Vagina (tissue), 2 donors: ENCODE results near the gene NFIB. TPM values are rescaled to one million over a fixed set of nuclear protein-coding genes. Genes with fewer than 3 reads are reported as not detected.

Experiments
- DNase-seq, 2 donors: peaks; one replicate each; pipeline ENCODE4 v3.0.0-alpha.2; 2017; ENCODE audit errors: extremely low spot score in 2 of 2
- H3K27ac ChIP-seq: fragments of 200-600 bp; sonication (generic); one replicate; pipeline ENCODE4 v1.5.1; 2019
- H3K27me3 ChIP-seq: fragments of 200-600 bp; sonication (generic); one replicate; pipeline ENCODE4 v1.5.1; 2019
- H3K36me3 ChIP-seq, 2 donors: fragments of 200-600 bp; sonication (generic); one replicate each; pipeline ENCODE4 v1.5.1; 2017 to 2019
- H3K4me1 ChIP-seq: fragments of 200-600 bp; sonication (generic); one replicate; pipeline ENCODE4 v1.5.1; 2019
- H3K4me3 ChIP-seq, 2 donors: fragments of 200-600 bp; sonication (generic); 1 replicate in 1 of 2; 2 replicates in 1 of 2; pipeline ENCODE4 v1.5.1; 2016 to 2019
- H3K9me3 ChIP-seq: fragments of 200-600 bp; sonication (generic); one replicate; pipeline ENCODE4 v1.5.1; 2019
- CTCF ChIP-seq, 3 experiments: fragments of 450-650 bp in 2 of 3; fragments of 200-600 bp in 1 of 3; sonication (generic) in 1 of 3; IDR thresholded peaks; one replicate each; pipeline ENCODE4 v1.5.1; 2017 to 2019; ENCODE audit warnings: antibody characterized with exemption in 3 of 3, mild to moderate bottlenecking in 2 of 3, moderate library complexity in 2 of 3
- POLR2A ChIP-seq, 2 donors: fragments of 450-650 bp; IDR thresholded peaks; one replicate each; pipeline ENCODE4 v1.6.1; 2017; ENCODE audit warnings: antibody characterized with exemption in 2 of 2, mild to moderate bottlenecking in 2 of 2, moderate library complexity in 2 of 2
- POLR2AphosphoS5 ChIP-seq, 2 donors: sonication (generic); formaldehyde crosslinking; IDR thresholded peaks; one replicate each; pipeline ENCODE4 v1.9.0; 2017; ENCODE audit warnings: antibody characterized with exemption in 2 of 2, mild to moderate bottlenecking in 2 of 2, low read depth in 1 of 2; ENCODE audit not compliant: insufficient read depth in 1 of 2
- intact Hi-C: fragments of 100-400 bp; cut with DNase I; formaldehyde crosslinking; loops from one replicate; pipeline ENCODE4 v1.15.1; 2023
- total RNA-seq: library from RNA; depleted of rRNA; stranded (reverse); fragments of >200 nt; gene quantifications from one replicate; pipeline ENCODE4 v1.2.3, GENCODE V29; 2016

NFIB gene
- total RNA-seq, 1 donor from 2014 or later, result 73.4 TPM

GRCh38 chr9:14180960-14181537 is 132.9 kb downstream of the NFIB start:
- TF ChIP-seq POLR2A (IDR thresholded peaks at IDR 0.05) (no peak), CTCF (IDR thresholded peaks at IDR 0.05) (no peak), POLR2AphosphoS5 (IDR thresholded peaks at IDR 0.05; ENCODE audit: insufficient read depth in 1 of 2, low read depth in 1 of 2) (no peak)
- no peaks in the 10 kb centered on the region for H3K27me3 ChIP-seq
- no peaks in the 10 kb centered on the region for H3K9me3 ChIP-seq
- intact Hi-C loops, result no loop called here
- peaks cover 41% of the 10 kb centered on the region for H3K4me1 ChIP-seq
- H3K27ac ChIP-seq, result peak overlapping the region; percentile 45
- DNase-seq, result no peak
- peak overlapping the region in 1 of 2 donors; percentile 0 for H3K4me3 ChIP-seq
- no peaks in the 10 kb centered on the region for H3K36me3 ChIP-seq

DNA sequence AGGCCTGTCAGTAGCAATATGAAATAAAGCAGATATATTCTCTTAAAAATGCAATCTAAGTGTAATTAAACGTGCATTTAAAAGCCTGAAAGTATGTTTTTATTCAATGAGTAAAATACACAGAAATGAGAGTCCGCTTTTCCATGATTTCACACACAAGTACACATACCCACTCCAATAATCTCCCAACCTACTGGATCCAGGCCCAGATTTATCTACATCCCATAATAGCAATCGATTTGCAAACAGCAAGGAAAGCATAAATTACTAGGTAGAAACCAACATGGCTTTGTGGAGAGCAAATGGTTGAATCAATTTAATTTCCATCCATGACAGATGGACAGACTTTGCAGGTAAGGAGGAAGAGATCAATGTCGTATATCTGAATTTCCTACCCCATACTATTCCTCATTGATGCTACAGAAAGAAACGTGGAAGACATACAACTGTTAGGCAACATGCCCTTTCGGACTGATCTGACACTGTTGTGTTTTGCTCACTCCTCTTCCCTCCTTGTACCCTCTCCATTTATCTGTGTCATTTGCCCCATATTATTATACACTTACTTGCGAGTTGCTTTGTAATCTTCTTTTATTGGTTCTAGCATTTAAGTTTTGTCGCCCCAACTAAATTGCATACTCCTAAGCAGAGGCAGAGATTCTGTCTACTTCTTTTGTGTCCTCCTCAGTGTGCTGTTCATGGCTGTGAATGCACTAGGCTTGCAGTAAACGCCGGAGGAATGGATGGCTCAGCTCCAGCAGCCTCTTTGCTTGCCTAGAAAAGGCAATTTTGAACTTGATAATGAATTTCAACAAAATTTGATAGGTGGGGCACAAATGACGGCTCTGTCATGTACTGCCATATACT is 133.6 kb downstream of the NFIB start:
- Histone ChIP-seq H3K9me3 (no peaks in the 10 kb centered on the region), H3K27ac (peak overlapping the region; percentile 45), H3K36me3 (no peaks in the 10 kb centered on the region), H3K4me1 (peaks cover 41% of the 10 kb centered on the region), H3K27me3 (no peaks in the 10 kb centered on the region), H3K4me3 (no peak overlapping the region)
- TF ChIP-seq CTCF (IDR thresholded peaks at IDR 0.05) (no peak), POLR2A (IDR thresholded peaks at IDR 0.05) (no peak), POLR2AphosphoS5 (IDR thresholded peaks at IDR 0.05; ENCODE audit: insufficient read depth in 1 of 2, low read depth in 1 of 2) (no peak)
- intact Hi-C loops, result no loop called here
- DNase-seq, result no peak

DNA sequence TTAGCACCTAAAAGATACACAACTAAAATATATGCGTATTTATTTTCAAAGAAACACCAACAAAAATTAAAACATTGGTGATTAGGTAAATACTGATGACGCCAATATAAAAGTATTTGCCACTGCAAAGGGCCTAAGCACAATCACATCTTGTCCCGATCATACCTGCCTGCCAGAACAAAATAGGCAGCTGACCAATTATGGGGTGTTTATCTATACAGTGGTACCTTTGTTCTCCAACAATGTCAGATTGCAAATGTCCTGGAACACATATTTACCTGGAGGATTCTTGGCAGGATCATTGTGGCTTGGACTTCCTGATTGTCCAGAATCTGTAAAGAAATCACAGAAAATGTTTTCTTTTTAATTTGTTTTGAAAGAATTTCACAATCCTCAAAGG is 134.5 kb downstream of the NFIB start:
- Histone ChIP-seq H3K4me1 (peaks cover 41% of the 10 kb centered on the region), H3K36me3 (no peaks in the 10 kb centered on the region), H3K4me3 (no peak overlapping the region), H3K27me3 (no peaks in the 10 kb centered on the region), H3K9me3 (no peaks in the 10 kb centered on the region), H3K27ac (no peak overlapping the region)
- DNase-seq, result no peak
- TF ChIP-seq POLR2A (IDR thresholded peaks at IDR 0.05) (no peak), CTCF (IDR thresholded peaks at IDR 0.05) (no peak), POLR2AphosphoS5 (IDR thresholded peaks at IDR 0.05; ENCODE audit: insufficient read depth in 1 of 2, low read depth in 1 of 2) (no peak)
- intact Hi-C loops, result no loop called here

GRCh38 chr9:14175778-14176177 is 138.2 kb downstream of the NFIB start:
- Histone ChIP-seq H3K27me3 (no peaks in the 10 kb centered on the region), H3K4me1 (peaks cover 24% of the 10 kb centered on the region), H3K9me3 (no peaks in the 10 kb centered on the region), H3K4me3 (no peak overlapping the region), H3K27ac (no peak overlapping the region), H3K36me3 (no peaks in the 10 kb centered on the region)
- DNase-seq, result no peak
- intact Hi-C loops, result no loop called here
- TF ChIP-seq POLR2AphosphoS5 (IDR thresholded peaks at IDR 0.05; ENCODE audit: insufficient read depth in 1 of 2, low read depth in 1 of 2), result no peak
- no peak for TF ChIP-seq POLR2A (IDR thresholded peaks at IDR 0.05)
- TF ChIP-seq CTCF (IDR thresholded peaks at IDR 0.05), result no peak

DNA sequence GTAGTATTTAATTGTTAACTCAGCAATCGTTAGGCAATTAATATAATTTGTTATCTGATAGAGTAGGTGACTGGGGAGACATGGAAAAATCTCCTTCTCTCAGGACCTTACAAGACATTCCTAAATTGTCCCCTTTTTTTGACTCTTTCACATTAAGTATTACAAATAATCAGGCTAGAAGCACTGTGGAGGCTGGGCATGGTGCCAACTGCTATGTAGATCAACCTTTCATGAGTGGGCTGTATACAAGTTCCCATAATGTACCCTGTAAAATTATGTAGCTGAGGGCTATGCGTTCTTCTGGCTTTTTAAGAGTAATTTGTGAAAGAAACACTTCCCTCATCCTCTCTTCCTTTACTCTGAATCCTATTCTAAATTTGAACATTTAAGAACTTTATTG is 140.2 kb downstream of the NFIB start:
- DNase-seq, result no peak
- no peak overlapping the region for H3K27ac ChIP-seq
- H3K9me3 ChIP-seq, result no peaks in the 10 kb centered on the region
- no peaks in the 10 kb centered on the region for H3K36me3 ChIP-seq
- H3K4me3 ChIP-seq, result no peak overlapping the region
- TF ChIP-seq CTCF (IDR thresholded peaks at IDR 0.05) (no peak), POLR2A (IDR thresholded peaks at IDR 0.05) (no peak), POLR2AphosphoS5 (IDR thresholded peaks at IDR 0.05; ENCODE audit: insufficient read depth in 1 of 2, low read depth in 1 of 2) (no peak)
- peaks cover 3% of the 10 kb centered on the region for H3K4me1 ChIP-seq
- intact Hi-C loops, result no loop called here
- H3K27me3 ChIP-seq, result no peaks in the 10 kb centered on the region
